Measurements from ENCODE around the gene FAM72C.
"Not testable (repeated sequence)": the region's sequence is repeated elsewhere in the genome, so short reads cannot be mapped to it uniquely, and the experiment has no call there.

DNA sequence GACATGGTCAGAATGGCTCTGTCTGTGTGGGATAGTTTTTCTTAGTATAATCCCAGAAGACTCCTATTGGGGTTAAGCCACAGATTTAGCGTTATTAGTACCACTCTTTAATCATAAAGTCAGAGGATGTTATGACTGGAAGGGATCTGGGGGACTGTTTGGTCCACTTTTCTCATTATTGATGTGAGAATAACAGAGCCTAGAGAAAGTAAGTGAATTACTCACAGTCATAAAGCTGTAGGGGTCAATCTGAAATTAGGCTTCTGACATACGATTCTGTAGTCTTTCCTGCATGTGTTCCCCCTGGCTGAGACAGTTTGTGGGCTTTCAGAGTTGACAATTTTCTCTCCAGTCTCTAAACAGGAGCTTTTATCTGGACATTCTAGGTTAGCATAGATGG is 47.3 kb upstream of the FAM72C start:
- not testable (repeated sequence) for TF ChIP-seq ZNF274 (IDR thresholded peaks at IDR 0.05; ENCODE audit: borderline replicate concordance, extremely low read depth, low read length)
- TF ChIP-seq, protein P1, sequence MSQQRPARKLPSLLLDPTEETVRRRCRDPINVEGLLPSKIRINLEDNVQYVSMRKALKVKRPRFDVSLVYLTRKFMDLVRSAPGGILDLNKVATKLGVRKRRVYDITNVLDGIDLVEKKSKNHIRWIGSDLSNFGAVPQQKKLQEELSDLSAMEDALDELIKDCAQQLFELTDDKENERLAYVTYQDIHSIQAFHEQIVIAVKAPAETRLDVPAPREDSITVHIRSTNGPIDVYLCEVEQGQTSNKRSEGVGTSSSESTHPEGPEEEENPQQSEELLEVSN (IDR thresholded peaks at IDR 0.05): not testable (repeated sequence)
